H1 (cell line): ENCODE results near the gene B4GALNT1. TPM values are rescaled to one million over a fixed set of nuclear protein-coding genes. Genes with fewer than 3 reads are reported as not detected.

Experiments used
- BACH1 ChIP-seq: IDR thresholded peaks from 2 replicates; pipeline ENCODE4 v1.6.1; 2012; ENCODE audit warnings: low read length, improper control_type of control experiment
- BRCA1 ChIP-seq: IDR thresholded peaks from 2 replicates; pipeline ENCODE4 v1.6.1; 2012; ENCODE audit warnings: low read depth, low read length, improper control_type of control experiment
- CBX5 ChIP-seq: fragments of 300-800, 300-1000 bp; sonication (generic); IDR thresholded peaks from 2 replicates; pipeline ENCODE4 v1.7.1; 2016; ENCODE audit warnings: antibody characterized with exemption, low read length, low read depth
- CTBP2 ChIP-seq: IDR thresholded peaks from 2 replicates; pipeline ENCODE4 v1.7.0; 2011; ENCODE audit warnings: borderline replicate concordance, mild to moderate bottlenecking, moderate library complexity, mixed read lengths, low read length; ENCODE audit not compliant: insufficient read depth, insufficient read length
- FOSL1 ChIP-seq: IDR thresholded peaks from 2 replicates; pipeline ENCODE4 v1.6.1; 2011; ENCODE audit warnings: mild to moderate bottlenecking, low read depth, low read length, moderate library complexity; ENCODE audit not compliant: insufficient read depth
- JUND ChIP-seq: IDR thresholded peaks from 2 replicates; pipeline ENCODE4 v1.6.1; 2011; ENCODE audit warnings: mild to moderate bottlenecking, improper control_type of control experiment, low read length
- RFX5 ChIP-seq: IDR thresholded peaks from 2 replicates; pipeline ENCODE4 v1.6.1; 2011; ENCODE audit warnings: low read depth, low read length, improper control_type of control experiment, borderline replicate concordance
- SIRT6 ChIP-seq: IDR thresholded peaks from one replicate; pipeline ENCODE4 v1.7.1; 2012; ENCODE audit warnings: low read length, inconsistent platforms
- polyA plus RNA-seq, 7 experiments: library from polyadenylated mRNA; depleted of rRNA in 3 of 7; stranded (reverse) in 5 of 7; unstranded in 2 of 7; fragments of >200 nt in 5 of 7; fragments of 200-250 nt in 2 of 7; gene quantifications; 1 replicate in 5 of 7; 2 replicates in 1 of 7; 4 replicates in 1 of 7; pipeline versions ENCODE4 v1.2.1 to v1.2.3, GENCODE V29; 2011 to 2013; ENCODE audit warnings: missing spikeins in 2 of 7, mixed read lengths in 2 of 7
- total RNA-seq: library from RNA; stranded (reverse); fragmentation: NEBNext Ultra II Directional; extraction: Animal tissue kit (Norgen Biotek cat#: 25700); gene quantifications from 2 replicates; pipeline ENCODE4 v1.2.1, GENCODE V29; 2021
- TF ChIP-seq, protein P1 (sequence below): fragments of 300-600 bp; sonication (generic); IDR thresholded peaks from 2 replicates; pipeline ENCODE4 v1.7.1; 2012; ENCODE audit warnings: low read length, moderate library complexity, mild to moderate bottlenecking, inconsistent platforms; ENCODE audit not compliant: insufficient replicate concordance

The B4GALNT1 gene
- total and polyA plus RNA-seq, 2 of the 8 experiments (the other 6 are each of a cell fraction or from before 2014, with no cell fraction given), result 1.5 to 2.3 TPM

DNA sequence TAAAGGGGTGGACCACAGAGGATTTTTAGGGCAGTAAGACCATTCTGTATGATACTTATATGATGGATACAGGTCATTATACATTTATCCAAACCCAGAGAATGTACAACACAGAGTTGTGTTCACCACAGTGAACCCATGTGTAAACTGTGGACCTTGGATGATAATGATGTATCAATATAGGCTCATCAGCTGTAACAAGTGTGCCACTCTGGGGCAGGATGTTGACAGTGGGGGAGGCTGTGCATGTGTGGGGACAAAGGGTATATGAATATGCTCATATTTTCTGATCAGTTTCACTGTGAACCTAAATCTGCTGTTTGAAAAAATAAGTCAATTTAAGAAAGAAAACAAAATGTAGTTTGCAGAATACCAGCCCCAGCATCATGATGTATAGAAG, 46.7 kb upstream of the B4GALNT1 start (continued):
- TF ChIP-seq, protein P1, sequence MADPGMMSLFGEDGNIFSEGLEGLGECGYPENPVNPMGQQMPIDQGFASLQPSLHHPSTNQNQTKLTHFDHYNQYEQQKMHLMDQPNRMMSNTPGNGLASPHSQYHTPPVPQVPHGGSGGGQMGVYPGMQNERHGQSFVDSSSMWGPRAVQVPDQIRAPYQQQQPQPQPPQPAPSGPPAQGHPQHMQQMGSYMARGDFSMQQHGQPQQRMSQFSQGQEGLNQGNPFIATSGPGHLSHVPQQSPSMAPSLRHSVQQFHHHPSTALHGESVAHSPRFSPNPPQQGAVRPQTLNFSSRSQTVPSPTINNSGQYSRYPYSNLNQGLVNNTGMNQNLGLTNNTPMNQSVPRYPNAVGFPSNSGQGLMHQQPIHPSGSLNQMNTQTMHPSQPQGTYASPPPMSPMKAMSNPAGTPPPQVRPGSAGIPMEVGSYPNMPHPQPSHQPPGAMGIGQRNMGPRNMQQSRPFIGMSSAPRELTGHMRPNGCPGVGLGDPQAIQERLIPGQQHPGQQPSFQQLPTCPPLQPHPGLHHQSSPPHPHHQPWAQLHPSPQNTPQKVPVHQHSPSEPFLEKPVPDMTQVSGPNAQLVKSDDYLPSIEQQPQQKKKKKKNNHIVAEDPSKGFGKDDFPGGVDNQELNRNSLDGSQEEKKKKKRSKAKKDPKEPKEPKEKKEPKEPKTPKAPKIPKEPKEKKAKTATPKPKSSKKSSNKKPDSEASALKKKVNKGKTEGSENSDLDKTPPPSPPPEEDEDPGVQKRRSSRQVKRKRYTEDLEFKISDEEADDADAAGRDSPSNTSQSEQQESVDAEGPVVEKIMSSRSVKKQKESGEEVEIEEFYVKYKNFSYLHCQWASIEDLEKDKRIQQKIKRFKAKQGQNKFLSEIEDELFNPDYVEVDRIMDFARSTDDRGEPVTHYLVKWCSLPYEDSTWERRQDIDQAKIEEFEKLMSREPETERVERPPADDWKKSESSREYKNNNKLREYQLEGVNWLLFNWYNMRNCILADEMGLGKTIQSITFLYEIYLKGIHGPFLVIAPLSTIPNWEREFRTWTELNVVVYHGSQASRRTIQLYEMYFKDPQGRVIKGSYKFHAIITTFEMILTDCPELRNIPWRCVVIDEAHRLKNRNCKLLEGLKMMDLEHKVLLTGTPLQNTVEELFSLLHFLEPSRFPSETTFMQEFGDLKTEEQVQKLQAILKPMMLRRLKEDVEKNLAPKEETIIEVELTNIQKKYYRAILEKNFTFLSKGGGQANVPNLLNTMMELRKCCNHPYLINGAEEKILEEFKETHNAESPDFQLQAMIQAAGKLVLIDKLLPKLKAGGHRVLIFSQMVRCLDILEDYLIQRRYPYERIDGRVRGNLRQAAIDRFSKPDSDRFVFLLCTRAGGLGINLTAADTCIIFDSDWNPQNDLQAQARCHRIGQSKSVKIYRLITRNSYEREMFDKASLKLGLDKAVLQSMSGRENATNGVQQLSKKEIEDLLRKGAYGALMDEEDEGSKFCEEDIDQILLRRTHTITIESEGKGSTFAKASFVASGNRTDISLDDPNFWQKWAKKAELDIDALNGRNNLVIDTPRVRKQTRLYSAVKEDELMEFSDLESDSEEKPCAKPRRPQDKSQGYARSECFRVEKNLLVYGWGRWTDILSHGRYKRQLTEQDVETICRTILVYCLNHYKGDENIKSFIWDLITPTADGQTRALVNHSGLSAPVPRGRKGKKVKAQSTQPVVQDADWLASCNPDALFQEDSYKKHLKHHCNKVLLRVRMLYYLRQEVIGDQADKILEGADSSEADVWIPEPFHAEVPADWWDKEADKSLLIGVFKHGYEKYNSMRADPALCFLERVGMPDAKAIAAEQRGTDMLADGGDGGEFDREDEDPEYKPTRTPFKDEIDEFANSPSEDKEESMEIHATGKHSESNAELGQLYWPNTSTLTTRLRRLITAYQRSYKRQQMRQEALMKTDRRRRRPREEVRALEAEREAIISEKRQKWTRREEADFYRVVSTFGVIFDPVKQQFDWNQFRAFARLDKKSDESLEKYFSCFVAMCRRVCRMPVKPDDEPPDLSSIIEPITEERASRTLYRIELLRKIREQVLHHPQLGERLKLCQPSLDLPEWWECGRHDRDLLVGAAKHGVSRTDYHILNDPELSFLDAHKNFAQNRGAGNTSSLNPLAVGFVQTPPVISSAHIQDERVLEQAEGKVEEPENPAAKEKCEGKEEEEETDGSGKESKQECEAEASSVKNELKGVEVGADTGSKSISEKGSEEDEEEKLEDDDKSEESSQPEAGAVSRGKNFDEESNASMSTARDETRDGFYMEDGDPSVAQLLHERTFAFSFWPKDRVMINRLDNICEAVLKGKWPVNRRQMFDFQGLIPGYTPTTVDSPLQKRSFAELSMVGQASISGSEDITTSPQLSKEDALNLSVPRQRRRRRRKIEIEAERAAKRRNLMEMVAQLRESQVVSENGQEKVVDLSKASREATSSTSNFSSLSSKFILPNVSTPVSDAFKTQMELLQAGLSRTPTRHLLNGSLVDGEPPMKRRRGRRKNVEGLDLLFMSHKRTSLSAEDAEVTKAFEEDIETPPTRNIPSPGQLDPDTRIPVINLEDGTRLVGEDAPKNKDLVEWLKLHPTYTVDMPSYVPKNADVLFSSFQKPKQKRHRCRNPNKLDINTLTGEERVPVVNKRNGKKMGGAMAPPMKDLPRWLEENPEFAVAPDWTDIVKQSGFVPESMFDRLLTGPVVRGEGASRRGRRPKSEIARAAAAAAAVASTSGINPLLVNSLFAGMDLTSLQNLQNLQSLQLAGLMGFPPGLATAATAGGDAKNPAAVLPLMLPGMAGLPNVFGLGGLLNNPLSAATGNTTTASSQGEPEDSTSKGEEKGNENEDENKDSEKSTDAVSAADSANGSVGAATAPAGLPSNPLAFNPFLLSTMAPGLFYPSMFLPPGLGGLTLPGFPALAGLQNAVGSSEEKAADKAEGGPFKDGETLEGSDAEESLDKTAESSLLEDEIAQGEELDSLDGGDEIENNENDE, result no peak
- no peak for TF ChIP-seq FOSL1
- TF ChIP-seq CTBP2, result no peak
- no peak for TF ChIP-seq SIRT6
- no peak for TF ChIP-seq BACH1
- no peak for TF ChIP-seq RFX5
- TF ChIP-seq BRCA1, result no peak
- no peak for TF ChIP-seq CBX5
- TF ChIP-seq JUND, result no peak
